BLaER1 treated with 17β-estradiol and CSF1 and Interleukin-3, amounts not matched to agents 10 nM and 100 nM (cell line): ENCODE measurements around the gene ST6GALNAC3.

Experiments used
- H3K27ac ChIP-seq, 11 experiments: shearing (Covaris generic); formaldehyde crosslinking; 2 replicates each; pipeline ENCODE4 v1.8.1; 2022
- H3K27me3 ChIP-seq, 11 experiments: shearing (Covaris generic); formaldehyde crosslinking; 2 replicates each; pipeline ENCODE4 v1.8.1; 2022
- H3K36me3 ChIP-seq, 11 experiments: shearing (Covaris generic); formaldehyde crosslinking; 2 replicates each; pipeline ENCODE4 v1.8.1; 2022
- H3K4me1 ChIP-seq, 10 experiments: shearing (Covaris generic); formaldehyde crosslinking; 2 replicates each; pipeline ENCODE4 v1.8.1; 2022
- H3K4me2 ChIP-seq, 11 experiments: shearing (Covaris generic); formaldehyde crosslinking; 2 replicates each; pipeline ENCODE4 v1.8.1; 2022
- H3K4me3 ChIP-seq, 10 experiments: shearing (Covaris generic); formaldehyde crosslinking; 2 replicates each; pipeline ENCODE4 v1.8.1; 2022
- H3K9ac ChIP-seq, 11 experiments: shearing (Covaris generic); formaldehyde crosslinking; 2 replicates each; pipeline ENCODE4 v1.8.1; 2022
- H3K9me3 ChIP-seq, 11 experiments: shearing (Covaris generic); formaldehyde crosslinking; replicated peaks in 1 of 11; 2 replicates each; pipeline ENCODE4 v1.8.1; 2022
- H4K20me1 ChIP-seq, 11 experiments: shearing (Covaris generic); formaldehyde crosslinking; 2 replicates each; pipeline ENCODE4 v1.8.1; 2022
- Cebpa-rat ChIP-seq, 11 experiments: shearing (Covaris generic); IDR thresholded peaks; 2 replicates each; pipeline ENCODE4 v1.8.1; 2022

The ST6GALNAC3 gene

DNA sequence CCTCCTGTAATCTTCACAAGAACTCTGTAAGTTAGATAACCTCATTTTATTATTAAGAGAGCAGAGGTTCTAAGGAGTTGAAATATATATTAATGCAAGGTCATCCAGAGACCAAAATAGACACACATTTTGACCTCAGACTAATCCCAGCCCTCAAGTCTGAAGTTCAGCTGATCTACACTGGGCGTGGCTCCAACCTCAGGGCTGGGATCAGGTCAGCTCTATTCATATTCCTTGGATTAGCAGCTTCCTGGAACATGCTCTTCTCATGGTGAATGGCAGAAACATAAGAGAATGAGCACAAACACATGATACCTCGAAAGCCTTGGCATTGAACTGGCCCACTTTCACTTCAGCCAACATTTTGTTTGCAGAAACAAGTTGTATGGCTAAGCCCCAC, 592.0 kb downstream of the ST6GALNAC3 start:
- no peak overlapping the region for H3K27ac ChIP-seq
- H3K36me3 ChIP-seq: no peaks in the 10 kb centered on the region
- no peak for TF ChIP-seq Cebpa-rat (IDR thresholded peaks at IDR 0.05)
- H3K4me2 ChIP-seq: no peak overlapping the region
- H3K4me3 ChIP-seq: no peak overlapping the region
- peaks cover 0 to 3% (median 0%) of the 10 kb centered on the region in 11 experiments; a peak in 1 of 22 replicates for H3K27me3 ChIP-seq
- peaks cover 0 to 15% (median 9%) of the 10 kb centered on the region in 10 experiments; a peak in 12 of 20 replicates for H3K4me1 ChIP-seq
- no peak overlapping the region for H3K9ac ChIP-seq
- H4K20me1 ChIP-seq: no peaks in the 10 kb centered on the region
- H3K9me3 ChIP-seq: peaks cover 4 to 15% (median 9%) of the 10 kb centered on the region in 11 experiments; a peak in 14 of 22 replicates

DNA sequence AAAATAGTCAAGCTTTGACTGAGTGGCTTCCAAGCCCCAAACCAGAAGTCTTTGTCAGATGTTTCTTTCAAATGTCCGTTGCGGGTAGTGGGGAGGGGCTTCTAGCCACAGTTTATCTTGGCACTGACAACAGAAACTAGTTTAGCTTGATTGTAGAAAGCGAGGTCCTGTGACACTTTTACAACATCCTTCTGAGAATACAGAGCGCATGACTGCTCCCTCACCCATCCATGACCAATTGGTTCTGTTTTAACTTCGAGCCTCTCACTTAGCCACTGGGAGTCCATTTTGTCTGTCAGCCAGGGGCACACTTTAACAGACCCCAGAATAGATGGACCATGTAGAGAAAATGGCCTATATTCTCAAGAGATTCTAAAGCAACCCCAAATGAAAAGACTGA, 593.5 kb downstream of the ST6GALNAC3 start:
- TF ChIP-seq Cebpa-rat (IDR thresholded peaks at IDR 0.05): no peak
- Histone ChIP-seq H3K27me3 (no peaks in the 10 kb centered on the region), H3K4me3 (no peak overlapping the region), H3K9me3 (peaks cover 4 to 15% (median 9%) of the 10 kb centered on the region in 11 experiments; a peak in 14 of 22 replicates), H4K20me1 (no peaks in the 10 kb centered on the region), H3K9ac (no peak overlapping the region; a peak in 1 of 22 replicates), H3K4me2 (peak overlapping the region in 9 of 11 experiments; percentile 4 to 63 (median 42); a peak in 15 of 22 replicates), H3K36me3 (no peaks in the 10 kb centered on the region), H3K27ac (peak overlapping the region in 3 of 11 experiments; percentile 7 to 26 (median 21); a peak in 3 of 22 replicates), H3K4me1 (peaks cover 0 to 15% (median 9%) of the 10 kb centered on the region in 10 experiments; a peak in 12 of 20 replicates)

DNA sequence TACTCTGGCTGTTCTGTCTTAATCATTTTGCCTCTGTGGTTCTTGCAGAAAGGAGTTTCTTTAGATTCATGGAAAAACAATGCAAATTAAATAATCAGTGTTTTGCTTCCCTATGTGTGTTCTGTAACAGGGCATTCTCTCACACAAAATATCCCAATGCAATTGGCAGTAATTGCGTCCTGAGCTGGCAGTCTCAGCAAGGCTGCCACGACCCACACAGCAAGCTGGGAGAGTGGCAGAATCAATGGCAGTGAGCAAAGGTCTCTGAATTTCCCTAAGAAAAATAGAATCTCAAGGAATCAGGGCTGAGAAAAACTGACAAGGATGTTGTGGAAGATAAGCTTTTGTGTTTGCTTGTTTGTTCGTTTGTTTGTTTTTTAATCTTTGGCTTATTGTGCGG, 594.6 kb downstream of the ST6GALNAC3 start:
- Histone ChIP-seq H4K20me1 (no peaks in the 10 kb centered on the region), H3K4me1 (peaks cover 0 to 15% (median 9%) of the 10 kb centered on the region in 10 experiments; a peak in 12 of 20 replicates), H3K4me3 (no peak overlapping the region), H3K9me3 (peaks cover under 1 to 11% (median 5%) of the 10 kb centered on the region in 11 experiments; a peak in 13 of 22 replicates), H3K27me3 (no peaks in the 10 kb centered on the region), H3K36me3 (no peaks in the 10 kb centered on the region), H3K4me2 (no peak overlapping the region), H3K9ac (no peak overlapping the region), H3K27ac (no peak overlapping the region)
- no peak for TF ChIP-seq Cebpa-rat (IDR thresholded peaks at IDR 0.05)

DNA sequence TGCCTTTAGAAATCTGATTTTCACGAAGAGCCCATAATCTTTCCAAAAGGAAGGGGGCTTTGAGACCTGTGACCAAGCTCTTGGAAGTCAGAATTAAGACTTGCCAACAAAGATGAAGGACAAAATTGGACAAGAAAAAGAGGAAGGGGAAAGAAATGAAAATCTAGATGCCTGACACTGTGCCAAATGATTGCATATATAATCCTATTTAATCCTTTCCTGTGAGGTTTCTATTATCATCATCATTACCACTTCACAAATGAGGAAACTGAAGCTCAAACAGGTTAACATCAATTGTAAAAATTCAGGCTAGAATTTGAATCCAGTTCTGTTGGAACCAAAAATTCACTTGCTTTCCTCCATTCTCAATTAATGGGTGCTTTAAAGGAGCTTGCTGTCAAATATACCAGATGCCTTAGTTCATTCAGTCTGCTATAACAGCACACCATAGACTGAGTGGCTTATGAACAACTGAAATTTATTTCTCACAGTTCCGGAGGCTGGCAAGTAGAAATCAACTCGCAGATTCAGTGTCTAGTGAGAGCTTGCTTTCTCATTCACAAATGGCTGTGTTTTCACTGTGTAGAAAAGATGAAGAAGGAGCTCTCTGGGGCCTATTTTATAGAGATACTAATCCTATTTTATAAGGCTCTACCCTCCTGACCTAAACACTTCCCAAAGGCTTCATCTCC, 595.2 kb downstream of the ST6GALNAC3 start:
- H3K36me3 ChIP-seq: no peaks in the 10 kb centered on the region
- no peaks in the 10 kb centered on the region for H3K27me3 ChIP-seq
- H3K9me3 ChIP-seq: peaks cover 0 to 10% (median 4%) of the 10 kb centered on the region in 11 experiments; a peak in 7 of 22 replicates

DNA sequence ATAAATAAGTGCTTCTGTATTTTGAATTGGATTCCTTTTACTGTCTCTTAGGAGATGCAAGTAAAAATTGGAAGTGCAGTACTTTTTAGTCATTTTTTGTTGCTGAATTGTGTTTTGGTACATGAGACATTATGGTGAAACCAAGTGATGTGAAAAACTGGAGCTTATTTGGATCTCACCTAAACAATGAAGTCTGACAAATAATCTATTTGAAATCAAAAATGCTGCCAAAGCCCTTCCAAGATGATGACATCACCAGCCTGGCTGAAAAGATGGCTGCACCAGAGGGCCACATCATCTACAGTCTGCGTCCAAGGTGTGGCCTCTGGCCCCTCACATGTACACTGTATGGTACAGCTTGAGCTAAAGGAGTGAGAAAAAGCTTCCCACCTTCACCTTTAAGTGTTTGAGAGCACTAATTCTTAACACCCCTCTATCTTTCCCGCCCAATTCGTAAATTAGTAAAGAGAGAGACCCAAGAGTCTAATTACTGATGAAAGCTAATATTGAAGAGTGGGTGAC, 600.2 kb downstream of the ST6GALNAC3 start:
- H3K9me3 ChIP-seq: 0 out of 22 replicates have a peak, but pooled peaks cover 0 to 6% (median 0%) of the 10 kb centered on the region in 11 experiments
- H3K4me2 ChIP-seq: no peak overlapping the region
- TF ChIP-seq Cebpa-rat (IDR thresholded peaks at IDR 0.05): no peak
- no peak overlapping the region for H3K27ac ChIP-seq
- H3K27me3 ChIP-seq: no peaks in the 10 kb centered on the region
- no peaks in the 10 kb centered on the region for H4K20me1 ChIP-seq
- H3K4me3 ChIP-seq: no peak overlapping the region
- no peaks in the 10 kb centered on the region for H3K4me1 ChIP-seq
- H3K9ac ChIP-seq: no peak overlapping the region
- H3K36me3 ChIP-seq: no peaks in the 10 kb centered on the region

More for the DNA sequence above, 595.2 kb downstream of the ST6GALNAC3 start:
- Histone ChIP-seq H3K4me3 (no peak overlapping the region), H3K9ac (no peak overlapping the region), H3K4me2 (no peak overlapping the region), H3K4me1 (peaks cover 0 to 15% (median 9%) of the 10 kb centered on the region in 10 experiments; a peak in 12 of 20 replicates), H3K27ac (no peak overlapping the region), H4K20me1 (no peaks in the 10 kb centered on the region)
- TF ChIP-seq Cebpa-rat (IDR thresholded peaks at IDR 0.05): no peak

DNA sequence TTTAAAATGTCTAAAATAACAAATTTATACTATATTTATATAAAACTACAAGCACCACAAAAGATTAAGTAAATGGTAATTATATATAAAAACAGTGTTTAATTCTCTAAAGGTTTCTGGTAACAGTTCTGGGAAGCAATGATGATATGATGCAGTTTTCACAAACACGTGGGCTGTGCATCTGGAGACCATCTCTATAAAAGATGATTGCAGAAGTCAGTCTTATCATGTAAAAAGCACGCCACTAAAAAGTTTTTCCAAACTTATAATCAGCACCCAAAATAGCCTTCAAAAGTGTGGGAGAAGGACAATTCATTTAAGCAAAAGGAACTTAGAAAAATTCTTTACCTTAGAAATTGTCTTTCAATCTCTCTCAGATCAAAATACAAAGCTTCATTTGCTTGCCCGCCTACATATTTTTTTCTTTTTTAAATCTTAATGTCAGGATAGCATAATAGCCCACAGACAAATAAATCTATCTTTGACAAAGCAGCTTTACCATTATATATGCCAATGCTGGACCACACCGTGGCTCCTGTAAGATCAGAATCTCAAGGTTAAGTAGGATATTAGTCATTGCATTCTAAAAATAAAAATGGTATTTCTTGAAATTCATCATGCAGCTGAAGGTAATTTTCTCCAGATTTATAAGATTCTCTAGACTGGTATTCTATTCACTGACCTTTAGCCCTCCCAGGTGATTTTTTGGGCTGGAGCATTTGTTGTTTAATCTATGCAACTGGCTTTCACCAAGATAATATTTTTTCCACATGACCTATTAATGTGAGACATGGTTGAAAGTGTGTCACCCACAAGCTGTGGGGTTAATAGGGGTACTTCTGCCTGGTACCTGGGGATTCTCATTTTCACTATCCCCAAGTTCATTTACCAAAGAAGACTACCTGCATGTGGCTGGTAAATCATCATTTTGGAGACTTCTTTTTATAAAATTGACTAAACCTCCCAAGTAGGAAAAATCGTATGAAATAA, 603.2 kb downstream of the ST6GALNAC3 start:
- Histone ChIP-seq H3K36me3 (no peaks in the 10 kb centered on the region), H3K27ac (no peak overlapping the region), H3K9ac (no peak overlapping the region), H4K20me1 (no peaks in the 10 kb centered on the region), H3K27me3 (no peaks in the 10 kb centered on the region), H3K4me2 (no peak overlapping the region), H3K4me1 (no peaks in the 10 kb centered on the region), H3K9me3 (no peaks in the 10 kb centered on the region), H3K4me3 (no peak overlapping the region)
- no peak for TF ChIP-seq Cebpa-rat (IDR thresholded peaks at IDR 0.05)

DNA sequence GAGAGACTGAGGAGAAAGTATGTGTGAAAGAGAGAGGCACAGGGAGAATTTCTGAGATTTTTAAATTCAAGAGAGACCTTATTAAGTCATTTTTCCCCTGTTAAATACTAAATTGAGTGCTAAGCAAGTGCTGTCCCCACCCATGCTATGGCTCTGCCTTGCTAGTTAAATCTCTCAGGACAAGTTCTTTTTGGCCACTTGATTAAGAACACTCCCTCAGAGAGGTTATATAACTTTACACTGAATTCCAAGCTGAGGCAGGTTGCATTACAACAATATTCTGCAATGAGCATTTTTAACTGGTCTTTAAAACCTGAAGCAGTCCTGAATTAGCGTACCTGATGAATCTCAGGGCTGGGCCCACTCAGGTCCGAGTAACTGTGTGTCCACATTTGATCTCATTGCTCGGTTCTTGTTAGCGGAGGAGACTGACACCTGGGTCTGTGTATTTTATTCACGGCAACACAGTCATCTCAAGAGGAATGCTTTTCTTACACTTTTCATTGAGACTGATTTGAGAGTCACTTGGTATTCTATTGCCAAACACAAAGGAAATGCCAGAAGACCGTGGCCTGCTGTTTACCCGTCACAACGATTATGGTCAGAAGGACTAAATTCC, 605.1 kb downstream of the ST6GALNAC3 start:
- no peaks in the 10 kb centered on the region for H3K9me3 ChIP-seq
- H4K20me1 ChIP-seq: no peaks in the 10 kb centered on the region
- no peak overlapping the region for H3K4me2 ChIP-seq
- H3K36me3 ChIP-seq: no peaks in the 10 kb centered on the region
- no peak for TF ChIP-seq Cebpa-rat (IDR thresholded peaks at IDR 0.05)
- H3K27me3 ChIP-seq: no peaks in the 10 kb centered on the region
- H3K27ac ChIP-seq: no peak overlapping the region
- no peak overlapping the region for H3K9ac ChIP-seq
- H3K4me1 ChIP-seq: no peaks in the 10 kb centered on the region
- H3K4me3 ChIP-seq: no peak overlapping the region

DNA sequence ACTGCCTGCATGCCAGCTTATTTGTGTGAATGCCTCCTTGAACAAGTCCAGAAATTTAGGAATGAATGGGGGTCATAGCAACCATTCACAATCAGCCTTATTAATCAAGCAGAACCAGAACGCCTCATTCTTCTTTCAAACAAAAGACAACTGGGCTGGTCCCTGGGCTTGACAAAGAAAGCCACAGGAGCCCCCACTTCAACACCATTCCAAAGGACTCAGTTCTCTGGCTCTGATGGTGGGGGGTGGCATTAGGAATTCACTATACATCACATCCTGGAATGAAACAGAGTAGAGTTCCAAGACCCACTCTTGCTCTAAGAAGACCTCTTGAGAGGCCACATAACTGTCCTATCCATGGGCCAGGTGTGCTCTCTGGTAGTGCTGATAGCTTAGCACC, 606.1 kb downstream of the ST6GALNAC3 start:
- Histone ChIP-seq H3K36me3 (no peaks in the 10 kb centered on the region), H3K4me2 (no peak overlapping the region), H3K27ac (no peak overlapping the region), H3K27me3 (no peaks in the 10 kb centered on the region), H4K20me1 (no peaks in the 10 kb centered on the region), H3K9ac (no peak overlapping the region), H3K4me1 (no peaks in the 10 kb centered on the region), H3K9me3 (no peaks in the 10 kb centered on the region), H3K4me3 (no peak overlapping the region)
- no peak for TF ChIP-seq Cebpa-rat (IDR thresholded peaks at IDR 0.05)
